HUES6 (cell line): ENCODE results near the gene PPP2R2D.

ENCODE experiments used
- H3K27ac ChIP-seq: 2 replicates; pipeline ENCODE4 v1.7.0; 2013; ENCODE audit warnings: low read depth, mild to moderate bottlenecking, low read length, inconsistent platforms
- H3K27me3 ChIP-seq: 2 replicates; pipeline ENCODE4 v1.6.1; 2013; ENCODE audit warnings: low read length; ENCODE audit not compliant: control insufficient read depth, insufficient read depth
- H3K36me3 ChIP-seq: 2 replicates; pipeline ENCODE4 v1.6.1; 2013; ENCODE audit warnings: low read length; ENCODE audit not compliant: control insufficient read depth, insufficient read depth
- H3K4me1 ChIP-seq: 2 replicates; pipeline ENCODE4 v1.6.1; 2013; ENCODE audit warnings: low read length; ENCODE audit not compliant: control insufficient read depth, insufficient read depth
- H3K4me3 ChIP-seq: 2 replicates; pipeline ENCODE4 v1.5.1; 2013; ENCODE audit warnings: low read depth, low read length
- H3K9ac ChIP-seq: one replicate; pipeline ENCODE4 v1.6.1; 2013; ENCODE audit warnings: mild to moderate bottlenecking, low read length
- H3K9me3 ChIP-seq: 2 replicates; pipeline ENCODE4 v1.6.1; 2013; ENCODE audit warnings: low read depth, low read length; ENCODE audit not compliant: control insufficient read depth, insufficient read depth

The PPP2R2D gene

GRCh38 chr10:132004052-132004451, 103.2 kb downstream of the PPP2R2D start:
- Histone ChIP-seq H3K9ac (no peak overlapping the region), H3K27ac (no peak overlapping the region)

GRCh38 chr10:132005147-132005546, 104.3 kb downstream of the PPP2R2D start:
- peaks cover 67% of the 10 kb centered on the region for H3K4me1 ChIP-seq
- no peak overlapping the region for H3K4me3 ChIP-seq
- H3K9me3 ChIP-seq, result peaks cover 11% of the 10 kb centered on the region
- no peak overlapping the region for H3K27ac ChIP-seq
- H3K9ac ChIP-seq, result no peak overlapping the region
- no peaks in the 10 kb centered on the region for H3K27me3 ChIP-seq
- no peaks in the 10 kb centered on the region for H3K36me3 ChIP-seq

More at GRCh38 chr10:132004052-132004451, 103.2 kb downstream of the PPP2R2D start:
- Histone ChIP-seq H3K4me3 (no peak overlapping the region), H3K36me3 (no peaks in the 10 kb centered on the region), H3K27me3 (no peaks in the 10 kb centered on the region), H3K9me3 (peaks cover 11% of the 10 kb centered on the region), H3K4me1 (peaks cover 63% of the 10 kb centered on the region)

GRCh38 chr10:132006966-132007365, 106.2 kb downstream of the PPP2R2D start:
- H3K27ac ChIP-seq, result no peak overlapping the region
- peaks cover 11% of the 10 kb centered on the region for H3K9me3 ChIP-seq
- no peak overlapping the region for H3K4me3 ChIP-seq
- no peaks in the 10 kb centered on the region for H3K36me3 ChIP-seq
- H3K27me3 ChIP-seq, result no peaks in the 10 kb centered on the region
- H3K4me1 ChIP-seq, result peaks cover 71% of the 10 kb centered on the region
- no peak overlapping the region for H3K9ac ChIP-seq

GRCh38 chr10:132007681-132008080, 106.9 kb downstream of the PPP2R2D start:
- no peaks in the 10 kb centered on the region for H3K36me3 ChIP-seq
- peak overlapping the region; percentile 32; the same call in 1 of the 2 replicates for H3K27ac ChIP-seq
- H3K9me3 ChIP-seq, result peaks cover 11% of the 10 kb centered on the region
- no peak overlapping the region for H3K4me3 ChIP-seq
- H3K27me3 ChIP-seq, result no peaks in the 10 kb centered on the region
- H3K4me1 ChIP-seq, result peaks cover 64% of the 10 kb centered on the region
- no peak overlapping the region for H3K9ac ChIP-seq
